HG03520 (cell line): Measurements from ENCODE around the gene CALD1.

Experiments used
- ATAC-seq: cut with Tn5 transposase; IDR thresholded peaks from one replicate; pipeline ENCODE4 v1.9.1; 2021; ENCODE audit warnings: mild to moderate bottlenecking, moderate library complexity; ENCODE audit not compliant: unreplicated experiment

CALD1 gene

GRCh38 chr7:134991469-134992339 lies 212.3 kb downstream of the CALD1 start:
- no peak for ATAC-seq

DNA sequence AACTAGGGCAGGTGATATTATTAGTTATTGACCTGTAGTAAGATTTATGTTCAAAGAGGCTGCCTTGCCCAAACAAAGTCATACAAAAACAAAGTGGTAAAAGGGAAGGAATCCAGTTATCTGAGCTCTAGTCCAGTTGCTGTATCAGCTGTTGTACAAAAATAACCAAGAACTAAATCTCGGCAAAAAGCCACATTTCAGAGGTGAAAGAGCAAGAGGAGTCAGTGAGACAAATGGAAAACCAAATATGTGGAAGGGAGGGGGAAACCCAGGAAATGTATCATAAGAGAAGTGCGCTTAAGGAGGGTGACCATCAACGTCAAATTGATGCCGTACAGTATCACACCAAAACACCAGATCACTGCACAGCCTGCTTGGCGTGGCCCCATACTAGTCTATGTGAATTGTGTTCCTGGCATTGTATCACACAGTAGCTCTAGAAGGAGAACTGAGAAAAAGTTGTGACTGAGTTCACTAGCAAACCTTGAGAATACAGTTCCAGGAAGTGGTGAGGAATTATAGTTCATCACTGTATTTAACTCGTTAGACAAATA lies 213.3 kb downstream of the CALD1 start:
- peak; percentile 68 for ATAC-seq

DNA sequence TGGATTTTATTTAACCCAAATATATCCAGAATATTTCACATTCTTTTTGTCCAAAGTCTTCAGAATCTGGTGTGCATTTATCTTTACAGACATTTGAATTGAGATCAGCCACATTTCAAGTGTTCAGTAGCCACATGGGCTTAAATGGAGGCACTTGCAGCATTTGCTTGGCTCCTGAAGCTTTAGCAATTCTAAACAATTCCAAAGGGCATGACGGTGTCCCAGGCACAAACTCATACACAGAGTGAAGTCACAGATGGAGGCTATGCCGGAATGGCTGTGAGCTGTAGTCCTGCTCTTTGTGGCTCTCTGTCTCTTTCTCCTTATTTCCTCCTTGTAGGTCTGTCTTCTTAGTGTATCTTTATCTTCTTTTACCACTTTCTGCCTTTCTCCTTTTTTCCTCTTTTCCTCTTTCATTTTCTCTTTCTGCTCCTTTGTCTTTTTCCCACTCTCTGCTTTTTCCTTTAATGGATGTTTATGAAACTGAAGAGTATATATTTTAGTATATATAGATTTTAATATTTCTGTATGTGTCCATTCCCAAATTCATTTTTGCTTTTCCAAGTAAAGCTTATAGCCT lies 214.5 kb downstream of the CALD1 start:
- no peak for ATAC-seq

DNA sequence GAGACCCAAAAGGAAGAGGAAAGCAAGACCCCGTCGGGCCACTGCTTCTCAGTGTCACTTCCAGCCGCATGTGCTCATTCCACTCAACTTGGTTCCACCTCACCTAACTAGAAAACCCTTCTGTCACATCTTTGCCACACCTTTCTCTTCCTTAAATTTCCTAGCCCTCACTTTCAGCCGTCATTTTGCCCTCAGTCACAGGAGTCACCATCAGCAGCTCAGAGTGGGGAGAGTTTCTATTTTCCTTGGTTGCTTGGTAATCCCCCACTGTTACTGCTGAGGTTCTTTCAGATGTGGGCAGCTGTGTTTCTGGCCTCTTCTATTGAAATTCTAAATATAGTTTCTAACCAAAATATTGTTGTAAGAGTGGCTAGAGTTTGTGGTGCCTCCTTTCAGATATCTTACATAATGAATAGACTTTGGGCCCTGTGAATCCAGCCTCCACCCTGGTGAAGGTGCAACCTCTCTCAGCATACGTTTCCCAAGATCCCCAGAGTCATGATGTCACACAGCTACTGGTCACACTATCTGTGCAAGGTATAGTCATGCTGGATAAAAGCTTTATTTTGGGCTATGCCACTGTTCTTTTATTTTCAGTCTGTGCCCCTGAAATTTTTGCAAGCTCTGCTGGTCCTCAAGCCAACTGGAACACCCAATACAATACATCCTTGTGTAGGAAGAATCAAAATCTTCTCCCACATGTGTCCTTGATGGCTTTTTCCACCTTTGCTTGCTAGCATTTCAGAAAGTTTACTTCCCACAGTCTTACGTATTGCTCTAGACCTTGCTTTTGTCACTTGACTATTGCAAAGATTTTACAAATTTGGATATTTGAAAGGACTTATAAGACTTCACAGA lies 216.0 kb downstream of the CALD1 start:
- ATAC-seq: peak; percentile 50

- ATAC-seq: peak; percentile 33
Measured at GRCh38 chr7:134996097-134996550, 216.7 kb downstream of the CALD1 start.

- no peak for ATAC-seq
Measured at GRCh38 chr7:134997214-134997885, 217.9 kb downstream of the CALD1 start.

DNA sequence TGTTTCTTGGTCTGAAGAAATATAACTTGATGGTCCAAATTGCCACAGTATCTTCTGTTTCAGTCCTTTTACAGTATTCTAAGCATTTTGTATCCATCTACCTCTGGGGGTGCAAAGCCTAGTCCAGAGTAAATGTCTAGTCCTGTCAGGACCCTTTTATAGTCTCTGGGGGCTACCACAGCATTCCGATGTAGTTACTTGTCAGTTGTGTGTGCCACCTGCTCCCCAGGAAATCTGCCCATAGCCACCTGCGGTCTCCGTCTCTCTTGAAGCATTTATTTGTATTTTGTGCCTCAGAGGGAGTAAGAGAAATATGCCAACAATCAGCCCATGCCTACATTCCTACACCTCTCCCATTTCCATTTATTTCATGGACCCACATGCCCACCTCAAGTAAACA lies 219.7 kb downstream of the CALD1 start:
- ATAC-seq: no peak

DNA sequence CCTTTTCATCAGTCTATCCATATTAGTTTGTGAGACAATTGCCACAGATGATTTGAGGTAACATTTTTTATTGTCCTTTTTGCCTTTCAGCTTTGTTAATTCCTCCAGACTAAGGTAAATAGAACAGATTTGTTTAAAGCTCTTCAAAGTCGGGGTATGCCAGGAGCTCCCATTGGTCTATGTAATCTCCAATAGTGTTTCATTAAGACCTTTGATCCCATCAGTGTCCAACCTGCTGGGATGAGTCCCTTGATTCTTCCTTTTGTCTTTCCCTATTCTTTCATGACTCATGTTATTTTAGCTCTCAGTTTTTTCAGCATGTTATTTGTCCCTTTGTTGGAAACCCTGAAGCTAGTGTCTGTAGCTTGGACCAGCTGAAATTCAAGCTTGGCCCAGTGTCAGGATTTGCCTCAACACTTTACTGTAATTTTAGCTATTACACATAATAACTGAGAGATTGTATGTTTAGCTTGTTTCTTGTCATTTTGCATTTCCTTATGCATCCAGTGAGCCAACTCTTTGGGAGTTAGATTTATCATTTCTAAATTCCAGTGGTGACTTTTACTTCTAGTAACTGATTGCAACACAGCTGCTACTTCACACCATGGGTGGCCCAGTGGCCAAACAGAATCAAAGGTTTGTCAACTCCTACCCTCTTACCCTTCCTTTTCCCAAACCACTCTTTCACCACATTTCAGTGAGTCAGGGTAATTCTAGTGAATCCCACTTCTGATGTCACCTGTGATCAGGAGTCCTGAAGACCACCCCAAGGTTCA lies 222.1 kb downstream of the CALD1 start:
- no peak for ATAC-seq

DNA sequence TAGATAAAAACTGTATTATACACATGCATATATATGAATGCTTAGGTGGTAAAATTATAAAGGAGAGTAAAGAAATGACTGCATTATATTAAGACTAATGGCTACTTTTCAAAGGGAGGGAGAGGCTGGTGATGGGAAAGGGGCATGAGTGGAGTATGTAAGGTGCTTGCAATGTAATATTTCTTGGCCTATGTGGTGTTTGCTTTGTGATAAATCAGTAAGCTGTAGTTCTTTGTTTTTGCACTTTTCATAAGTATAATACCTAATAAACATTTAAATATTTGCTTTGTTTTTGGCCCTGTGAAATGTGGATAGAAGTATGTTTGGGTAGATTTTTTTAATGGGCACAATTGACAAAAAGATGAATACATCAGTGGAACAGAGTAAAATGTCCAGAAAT lies 232.8 kb downstream of the CALD1 start:
- no peak for ATAC-seq
